K562 (cell line): ENCODE results near the gene PDLIM5.

Experiments
- CREM ChIP-seq: IDR thresholded peaks from 2 replicates; pipeline ENCODE4 v1.6.1; 2014; ENCODE audit warnings: antibody characterized with exemption, low read depth
- ESRRA ChIP-seq: fragments of 450-650 bp; IDR thresholded peaks from 2 replicates; pipeline ENCODE4 v1.6.1; 2014; ENCODE audit warnings: low read depth, mild to moderate bottlenecking, moderate library complexity, borderline replicate concordance
- HDAC6 ChIP-seq: IDR thresholded peaks from 2 replicates; pipeline ENCODE4 v1.6.1; 2012; ENCODE audit warnings: low read depth, mild to moderate bottlenecking, control low read depth, inconsistent platforms, low read length, moderate library complexity
- HDGF ChIP-seq: fragments of 450-650 bp; IDR thresholded peaks from 2 replicates; pipeline ENCODE4 v1.6.1; 2016
- NFE2L1 ChIP-seq: fragments of 450-650 bp; IDR thresholded peaks from 2 replicates; pipeline ENCODE4 v1.6.1; 2016; ENCODE audit warnings: missing genetic modification characterization, low read depth, mild to moderate bottlenecking, missing compliant biosample characterization, moderate library complexity, borderline replicate concordance

DNA sequence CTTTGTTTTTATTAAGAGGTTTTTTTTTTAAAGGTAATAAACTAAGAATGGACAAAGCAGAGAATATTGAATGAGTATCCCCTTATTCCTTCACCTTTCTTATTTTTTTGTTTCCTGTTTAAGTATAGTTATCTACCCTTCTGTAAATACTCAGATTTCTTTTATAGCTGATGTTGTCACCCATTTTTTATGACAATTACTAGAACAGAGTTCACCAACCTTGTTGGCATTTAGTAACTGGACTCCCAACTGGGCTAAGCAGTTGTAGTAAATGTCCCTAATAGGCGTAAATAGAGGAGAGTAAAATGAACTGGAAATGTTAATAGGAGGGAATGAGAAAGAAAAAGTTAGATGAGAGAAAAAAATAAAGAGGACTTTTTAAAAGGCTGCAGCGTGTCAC, 9.8 kb downstream of the PDLIM5 start:
- no peak for TF ChIP-seq HDGF
- no peak for TF ChIP-seq CREM
- TF ChIP-seq ESRRA, result no peak
- no peak for TF ChIP-seq HDAC6
- no peak for TF ChIP-seq NFE2L1 (tag)
